ENCODE measurements around the gene CACNA1G.

CACNA1G gene

DNA sequence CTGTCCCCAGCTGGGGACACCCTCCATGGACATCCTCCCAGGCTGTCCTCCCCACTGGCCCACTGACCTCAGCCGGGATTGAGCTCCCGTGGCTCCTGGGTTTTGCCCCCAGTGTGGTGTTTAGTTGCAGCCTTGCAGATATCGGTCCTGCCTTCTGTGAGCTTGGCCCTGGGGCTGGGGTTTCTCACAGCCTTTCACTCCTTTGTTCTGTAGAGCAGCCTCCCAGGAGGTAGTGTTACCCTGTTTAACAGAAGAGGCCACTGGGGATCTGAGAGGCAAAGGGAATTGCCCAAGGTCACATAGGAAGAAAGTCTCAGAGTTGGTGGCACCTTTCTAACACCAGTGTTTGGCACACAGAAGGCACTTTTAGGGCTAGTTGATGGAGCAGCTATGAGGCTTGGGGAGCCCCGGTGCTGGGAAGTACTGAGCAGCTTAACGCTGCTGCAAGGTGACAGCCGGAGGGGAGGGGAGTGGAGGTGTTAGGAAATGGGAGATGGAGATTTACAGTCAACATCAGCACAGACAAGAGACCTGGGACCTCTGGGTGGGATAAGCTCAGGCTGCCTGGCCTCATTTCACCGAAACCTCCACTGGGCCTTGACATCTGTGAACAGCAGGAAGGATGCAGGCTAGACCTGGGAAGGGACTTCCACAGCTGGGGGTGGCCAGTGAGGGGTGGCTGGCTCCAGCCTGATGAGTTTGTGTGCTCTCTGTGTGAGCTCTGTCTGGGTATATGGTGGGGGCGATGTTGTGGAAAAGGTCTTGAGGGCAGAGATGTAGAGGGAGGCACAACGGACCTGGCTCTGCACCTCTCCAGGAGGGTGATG, 26.1 kb downstream of the CACNA1G start:
- DNase-seq (ENCODE audit: low read depth in 4 of 4, low spot score in 1 of 4), result no peak

DNA sequence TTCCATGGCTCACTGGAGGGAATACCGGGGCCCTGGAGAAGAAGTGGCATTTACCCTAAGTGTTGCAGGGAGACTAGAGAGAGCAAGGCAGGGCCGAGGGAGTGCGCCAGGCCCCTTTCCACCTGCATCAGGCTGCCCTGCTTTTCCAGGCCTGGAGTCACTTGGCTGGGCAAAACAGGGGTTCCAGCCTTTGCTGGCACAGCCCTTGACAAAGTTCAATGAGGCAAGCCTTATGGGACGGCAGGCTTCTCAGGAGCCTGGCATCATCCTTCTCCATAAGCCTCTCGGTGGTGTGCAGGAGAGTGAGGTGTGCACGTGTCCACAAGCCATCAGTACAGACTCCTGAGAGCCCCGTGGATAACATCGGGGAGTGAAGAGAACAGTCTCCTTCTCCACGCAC, 27.1 kb downstream of the CACNA1G start:
- DNase-seq (ENCODE audit: low read depth in 4 of 4, low spot score in 1 of 4), result no peak

DNA sequence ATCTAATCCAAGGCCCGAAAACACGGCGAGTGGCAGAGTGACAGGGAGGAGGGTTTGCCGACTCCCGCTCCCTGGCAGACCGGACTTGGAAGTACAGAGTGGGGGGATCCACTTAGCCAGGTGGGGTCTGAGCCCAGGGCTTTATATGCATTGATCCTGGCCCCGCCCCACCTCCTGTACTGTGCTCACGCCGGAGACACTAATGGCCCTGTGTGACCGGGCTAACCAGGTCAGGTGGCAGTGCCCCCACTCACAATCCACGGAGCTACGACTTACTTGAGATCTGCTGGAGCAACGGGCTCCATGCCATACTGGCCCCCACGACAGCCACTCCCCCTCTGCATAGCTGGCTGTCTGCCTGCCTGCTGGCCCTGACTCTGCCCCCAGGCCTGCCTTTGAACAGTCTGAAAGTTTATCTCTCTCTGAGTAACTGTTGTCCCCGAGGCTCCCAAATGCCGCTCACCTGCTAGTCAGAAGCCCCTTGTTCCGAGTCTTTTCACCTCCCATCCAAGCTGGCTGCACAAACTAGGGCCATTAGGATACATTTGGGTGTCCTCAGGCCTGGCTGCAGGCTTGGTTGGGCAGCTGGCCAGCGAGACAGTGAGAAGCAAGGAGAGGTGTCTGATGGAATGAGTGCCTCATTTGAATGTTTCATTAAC, 28.0 kb downstream of the CACNA1G start:
- DNase-seq (ENCODE audit: low read depth in 4 of 4, low spot score in 1 of 4), result no peak

DNA sequence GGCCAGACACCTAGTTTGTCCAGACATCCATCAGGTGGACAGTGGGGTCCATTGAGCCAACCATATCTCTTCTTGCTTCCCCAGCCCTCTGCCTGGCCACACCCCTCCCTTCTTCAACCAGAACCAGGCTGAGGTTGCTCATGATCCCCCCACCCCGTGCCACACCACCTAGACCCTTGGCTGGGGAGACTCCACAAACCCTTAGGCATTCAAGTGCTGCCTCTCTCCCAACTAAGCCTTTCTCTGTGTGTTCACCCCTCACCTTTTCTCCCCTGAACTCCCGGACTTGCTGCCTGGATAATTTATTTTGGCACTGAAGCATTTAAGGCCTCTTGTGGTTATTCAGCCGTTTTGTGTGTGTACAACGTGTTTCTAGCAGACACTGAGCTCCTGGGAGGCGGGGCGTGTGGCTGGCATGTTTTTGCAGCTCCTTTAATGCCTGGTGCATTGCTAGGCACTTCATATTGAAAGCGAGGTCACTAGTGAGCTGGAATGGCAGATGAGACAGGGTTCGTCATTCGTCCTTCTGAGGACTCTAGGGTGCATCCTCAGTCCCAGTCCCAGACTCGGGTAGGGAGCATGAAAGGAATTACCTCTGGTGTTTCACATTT, 28.7 kb downstream of the CACNA1G start:
- DNase-seq (ENCODE audit: low read depth in 4 of 4, low spot score in 1 of 4), result no peak

DNA sequence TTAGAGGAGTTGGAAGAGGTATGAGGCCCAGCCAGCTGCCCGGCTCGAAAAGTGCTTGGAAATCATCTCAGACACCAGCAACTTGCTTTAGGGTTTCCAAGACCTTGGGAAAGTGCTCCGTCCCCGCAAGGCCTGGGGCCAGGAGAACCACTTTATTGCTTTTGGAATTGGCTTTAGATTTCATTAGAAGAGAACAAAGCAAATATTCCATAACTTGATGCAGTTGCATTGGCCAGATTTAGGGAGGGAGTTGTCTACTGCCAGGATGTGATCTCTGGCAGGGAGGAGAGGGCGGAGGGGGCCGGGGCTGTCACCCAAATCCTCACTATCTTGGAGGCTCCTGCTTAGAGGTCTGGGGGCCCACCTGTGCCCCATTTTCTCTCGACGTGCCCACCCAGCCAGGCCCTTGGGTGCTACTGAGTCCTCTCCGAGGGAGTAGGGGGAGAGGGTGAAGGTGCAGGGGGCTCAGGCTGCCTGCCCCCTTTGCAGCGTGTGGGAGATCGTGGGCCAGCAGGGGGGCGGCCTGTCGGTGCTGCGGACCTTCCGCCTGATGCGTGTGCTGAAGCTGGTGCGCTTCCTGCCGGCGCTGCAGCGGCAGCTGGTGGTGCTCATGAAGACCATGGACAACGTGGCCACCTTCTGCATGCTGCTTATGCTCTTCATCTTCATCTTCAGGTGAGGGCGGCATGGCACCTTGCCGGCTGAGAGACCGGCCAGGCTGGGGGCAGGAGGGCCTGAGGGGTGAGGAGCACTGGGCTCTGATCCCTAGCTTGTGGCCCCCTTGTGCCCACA, 30.6 kb downstream of the CACNA1G start:
- no peak for DNase-seq (ENCODE audit: low read depth in 4 of 4, low spot score in 1 of 4)

DNA sequence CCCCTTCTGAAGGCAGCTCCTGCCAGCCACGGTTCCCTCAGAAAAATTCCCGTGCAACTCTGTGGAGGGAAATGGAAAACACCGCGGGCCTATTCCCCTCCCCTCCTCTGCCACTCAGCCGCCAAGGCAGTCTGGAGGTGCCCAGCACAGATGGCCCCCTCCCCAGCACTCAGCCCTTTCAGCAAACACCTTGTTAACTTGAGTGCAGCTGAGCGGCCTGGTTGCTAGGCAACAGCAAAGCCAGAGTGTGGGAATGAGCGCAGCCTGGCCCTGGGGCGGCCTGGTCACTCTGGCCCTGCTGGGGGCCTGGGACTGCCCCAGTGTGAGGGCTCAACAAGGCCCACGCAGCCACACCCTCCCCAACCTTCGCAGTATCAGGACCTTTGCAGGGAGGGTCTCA, 32.8 kb downstream of the CACNA1G start:
- no peak for DNase-seq (ENCODE audit: low read depth in 4 of 4, low spot score in 1 of 4)

DNA sequence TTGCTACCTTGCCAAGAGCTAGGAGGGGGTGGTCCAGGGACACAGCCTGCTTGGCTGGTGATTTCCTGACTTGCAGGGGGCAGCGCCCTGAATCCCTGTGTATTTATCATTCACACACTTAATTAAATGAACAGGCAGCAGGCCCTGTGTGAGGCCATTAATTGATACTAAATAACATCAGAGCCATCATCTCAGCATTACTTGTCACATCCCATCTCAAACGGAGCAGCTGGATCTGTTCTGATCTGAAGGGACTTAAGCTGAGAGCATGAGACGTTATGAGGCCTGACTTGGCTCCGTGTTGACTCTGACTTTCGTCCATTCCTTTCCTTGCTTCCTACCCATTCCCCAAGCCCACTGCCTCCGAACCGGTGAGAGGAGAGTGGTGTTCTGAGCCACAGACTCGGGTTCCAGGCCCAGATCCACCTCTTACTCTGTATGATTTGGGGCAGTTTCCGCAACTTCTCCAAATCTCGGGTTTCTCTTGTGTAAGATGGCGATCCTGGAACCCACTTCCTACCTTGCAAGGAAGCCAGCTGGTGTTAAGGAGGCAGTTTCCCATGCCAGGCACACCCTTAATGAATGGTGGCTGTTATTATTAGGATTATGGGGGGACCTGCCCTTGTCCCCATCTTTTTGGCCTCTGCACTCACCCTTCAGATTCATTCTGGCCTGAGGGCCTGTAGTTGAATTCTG, 33.8 kb downstream of the CACNA1G start:
- DNase-seq (ENCODE audit: low read depth in 4 of 4, low spot score in 1 of 4), result no peak

DNA sequence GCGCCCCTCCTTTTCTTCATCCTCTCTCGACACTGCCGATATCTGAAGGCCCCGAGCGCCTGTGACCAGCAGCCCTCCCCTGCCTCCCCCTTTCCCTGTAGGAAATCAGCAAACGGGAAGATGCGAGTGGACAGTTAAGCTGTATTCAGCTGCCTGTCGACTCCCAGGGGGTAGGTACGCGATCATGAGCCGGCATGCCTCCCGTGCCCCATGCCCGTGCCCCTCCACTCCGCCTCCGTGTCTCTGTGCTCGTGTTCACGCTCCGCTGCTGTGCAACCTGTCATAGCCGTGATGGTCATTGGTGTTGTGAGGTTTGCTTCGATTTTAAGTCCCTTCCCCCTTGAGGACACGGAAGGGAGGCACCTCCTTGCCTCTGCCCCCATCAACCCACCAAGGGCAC, 34.4 kb downstream of the CACNA1G start:
- DNase-seq (ENCODE audit: low read depth in 4 of 4, low spot score in 1 of 4), result no peak

DNA sequence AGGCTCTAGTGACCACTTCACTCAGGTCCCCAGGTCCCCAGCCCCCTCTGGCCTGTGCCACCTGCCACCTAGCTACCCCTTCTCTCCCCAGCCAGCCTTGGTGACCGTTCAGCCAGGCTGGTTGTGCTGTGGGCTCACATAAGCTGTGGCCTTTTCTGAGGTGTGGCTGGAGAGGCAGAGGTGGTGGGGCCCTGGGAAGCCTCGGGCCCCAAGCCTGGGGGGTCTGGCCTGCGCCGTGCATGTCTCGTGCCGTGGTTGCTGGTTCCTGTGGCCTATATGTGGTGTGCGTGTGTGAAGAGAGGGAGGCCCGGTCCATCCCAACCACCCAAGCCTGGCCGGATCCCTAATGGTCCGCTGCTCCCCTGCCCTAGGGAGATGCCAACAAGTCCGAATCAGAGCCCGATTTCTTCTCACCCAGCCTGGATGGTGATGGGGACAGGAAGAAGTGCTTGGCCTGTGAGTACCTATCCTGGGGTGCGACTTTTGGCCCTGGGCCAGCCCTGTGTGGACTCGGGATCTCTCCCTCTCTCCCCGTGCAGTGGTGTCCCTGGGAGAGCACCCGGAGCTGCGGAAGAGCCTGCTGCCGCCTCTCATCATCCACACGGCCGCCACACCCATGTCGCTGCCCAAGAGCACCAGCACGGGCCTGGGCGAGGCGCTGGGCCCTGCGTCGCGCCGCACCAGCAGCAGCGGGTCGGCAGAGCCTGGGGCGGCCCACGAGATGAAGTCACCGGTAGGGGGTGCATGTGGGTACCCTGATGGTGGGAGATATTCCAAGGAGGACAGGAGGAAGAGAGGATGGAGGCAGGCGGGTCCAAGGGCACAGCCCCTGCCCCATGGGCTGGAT, 35.9 kb downstream of the CACNA1G start:
- DNase-seq (ENCODE audit: low read depth in 4 of 4, low spot score in 1 of 4), result no peak

DNA sequence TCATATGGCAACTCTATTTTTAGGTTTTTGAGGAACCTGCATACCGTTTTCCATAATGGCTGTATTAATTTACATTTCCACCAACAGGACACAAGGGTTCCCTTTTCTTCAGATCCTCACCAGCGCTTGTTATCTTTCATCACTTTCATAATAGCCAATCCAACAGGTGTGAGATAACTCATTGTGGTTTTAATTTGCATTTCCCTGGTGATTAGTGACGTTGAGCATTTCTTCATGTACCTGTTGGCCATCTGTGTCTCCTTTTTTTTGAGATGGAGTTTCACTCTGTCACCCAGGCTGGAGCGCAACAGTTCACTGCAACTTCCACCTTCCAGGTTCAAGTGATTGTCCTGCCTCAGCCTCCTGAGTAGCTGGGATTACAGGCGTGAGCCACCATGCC, 38.0 kb downstream of the CACNA1G start:
- no peak for DNase-seq (ENCODE audit: low read depth in 4 of 4, low spot score in 1 of 4)

DNA sequence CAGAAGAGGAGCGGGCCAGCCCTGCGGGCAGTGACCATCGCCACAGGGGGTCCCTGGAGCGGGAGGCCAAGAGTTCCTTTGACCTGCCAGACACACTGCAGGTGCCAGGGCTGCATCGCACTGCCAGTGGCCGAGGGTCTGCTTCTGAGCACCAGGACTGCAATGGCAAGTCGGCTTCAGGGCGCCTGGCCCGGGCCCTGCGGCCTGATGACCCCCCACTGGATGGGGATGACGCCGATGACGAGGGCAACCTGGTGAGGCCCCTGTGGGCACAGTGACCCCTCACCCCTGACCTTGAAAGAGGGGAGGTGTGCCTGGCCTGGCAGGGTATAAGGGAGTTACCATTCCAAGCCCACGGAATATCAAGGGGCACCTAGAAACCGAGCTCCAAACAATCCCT, 39.1 kb downstream of the CACNA1G start:
- DNase-seq (ENCODE audit: low read depth in 4 of 4, low spot score in 1 of 4), result no peak

DNA sequence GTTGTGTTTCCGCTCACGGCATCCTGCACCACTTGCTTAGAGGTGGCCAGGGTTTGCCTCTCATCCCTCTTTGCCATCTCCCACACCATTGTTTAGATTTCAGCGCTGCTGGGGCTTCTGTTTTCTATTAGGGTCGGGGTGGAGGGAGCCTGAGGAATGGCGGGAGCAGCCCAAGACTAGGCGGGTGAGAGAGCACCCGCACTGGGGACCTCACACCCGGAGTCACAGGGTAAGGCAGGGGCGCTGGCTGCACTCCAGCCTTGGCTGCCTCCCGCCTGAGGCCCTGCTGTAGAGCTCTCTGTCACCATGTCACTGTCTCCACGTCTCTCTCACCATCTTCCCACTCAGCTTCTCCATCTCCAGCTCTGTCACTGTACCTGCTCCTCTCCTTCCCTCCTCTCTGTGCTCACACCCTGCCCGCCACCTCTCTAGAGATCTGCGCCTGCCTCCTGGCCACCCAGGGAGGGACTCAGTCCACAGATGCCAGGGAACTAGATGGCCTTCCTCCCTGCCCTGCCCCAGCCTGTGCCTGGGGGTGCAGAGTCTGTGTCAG, 41.4 kb downstream of the CACNA1G start:
- no peak for DNase-seq (ENCODE audit: low read depth in 4 of 4, low spot score in 1 of 4)

DNA sequence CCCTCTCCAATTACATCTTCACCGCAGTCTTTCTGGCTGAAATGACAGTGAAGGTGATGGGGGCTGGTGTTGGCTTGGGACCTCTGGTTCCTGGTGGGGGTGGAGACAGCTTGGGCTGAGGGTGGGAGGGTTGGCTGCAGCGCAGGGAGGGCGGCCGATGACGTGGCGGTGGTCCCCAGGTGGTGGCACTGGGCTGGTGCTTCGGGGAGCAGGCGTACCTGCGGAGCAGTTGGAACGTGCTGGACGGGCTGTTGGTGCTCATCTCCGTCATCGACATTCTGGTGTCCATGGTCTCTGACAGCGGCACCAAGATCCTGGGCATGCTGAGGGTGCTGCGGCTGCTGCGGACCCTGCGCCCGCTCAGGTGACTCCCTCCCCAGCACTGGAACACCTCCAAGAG, 42.3 kb downstream of the CACNA1G start:
- DNase-seq (ENCODE audit: low read depth in 4 of 4, low spot score in 1 of 4), result no peak

DNA sequence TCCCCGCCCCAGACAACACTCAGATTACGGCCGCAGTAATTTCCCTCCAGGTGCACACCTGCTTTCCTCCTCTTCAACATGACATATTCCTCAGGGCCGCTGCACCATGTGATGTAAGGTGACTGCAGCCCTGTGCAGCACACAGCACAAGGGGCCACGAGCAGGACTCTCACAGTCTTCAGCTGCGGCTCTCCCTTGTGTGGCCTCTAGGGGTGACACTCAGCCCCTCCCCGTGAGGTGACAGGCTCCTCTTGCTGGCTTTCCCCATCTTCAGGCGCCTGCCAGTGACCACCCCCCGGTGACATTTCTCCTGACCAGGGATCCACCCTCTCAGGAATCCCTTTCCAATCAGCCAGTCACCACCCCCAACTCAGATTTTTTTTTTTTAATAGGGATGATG, 42.8 kb downstream of the CACNA1G start:
- DNase-seq (ENCODE audit: low read depth in 4 of 4, low spot score in 1 of 4), result no peak

DNA sequence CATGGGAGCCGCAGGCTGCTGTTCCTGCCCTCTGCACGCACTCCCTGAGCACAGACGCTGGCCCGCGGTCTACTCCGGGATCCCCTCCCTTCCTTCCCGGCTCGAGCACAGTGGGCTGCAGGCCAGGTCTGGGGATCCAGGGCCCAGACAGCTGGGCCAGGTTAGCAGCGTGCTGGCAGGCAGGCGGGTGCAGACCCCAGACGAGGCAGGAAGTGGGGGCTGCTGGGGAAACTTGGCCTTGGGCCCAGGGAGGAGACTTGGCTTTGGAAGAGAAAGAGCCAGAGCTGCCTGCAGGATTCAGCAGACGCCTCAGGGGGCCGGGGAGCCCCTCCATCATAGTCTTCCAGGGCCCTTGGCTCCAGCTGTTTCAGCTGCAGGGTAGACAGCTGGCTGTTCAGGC, 44.0 kb downstream of the CACNA1G start:
- DNase-seq (ENCODE audit: low read depth in 4 of 4, low spot score in 1 of 4), result no peak

DNA sequence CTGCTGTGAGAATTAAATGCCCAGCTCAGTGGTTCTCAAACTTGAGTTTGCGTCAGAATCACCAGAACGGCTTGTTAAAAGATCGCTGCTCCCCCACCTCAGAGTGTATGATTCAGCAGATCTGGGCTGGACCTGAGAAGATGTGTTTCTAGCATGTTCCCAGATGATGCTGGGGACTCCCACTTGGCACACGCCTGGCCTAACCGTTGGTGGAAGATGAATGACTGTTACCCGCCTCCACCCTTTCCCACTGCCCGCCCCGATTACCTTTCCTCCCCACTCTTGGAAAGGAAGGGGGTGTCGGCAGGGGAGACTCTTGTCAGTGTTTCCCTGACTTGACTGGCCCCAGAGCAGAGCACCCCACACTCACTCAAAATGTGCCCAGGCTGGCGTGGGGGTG, 44.9 kb downstream of the CACNA1G start:
- DNase-seq (ENCODE audit: low read depth in 4 of 4, low spot score in 1 of 4), result no peak

DNA sequence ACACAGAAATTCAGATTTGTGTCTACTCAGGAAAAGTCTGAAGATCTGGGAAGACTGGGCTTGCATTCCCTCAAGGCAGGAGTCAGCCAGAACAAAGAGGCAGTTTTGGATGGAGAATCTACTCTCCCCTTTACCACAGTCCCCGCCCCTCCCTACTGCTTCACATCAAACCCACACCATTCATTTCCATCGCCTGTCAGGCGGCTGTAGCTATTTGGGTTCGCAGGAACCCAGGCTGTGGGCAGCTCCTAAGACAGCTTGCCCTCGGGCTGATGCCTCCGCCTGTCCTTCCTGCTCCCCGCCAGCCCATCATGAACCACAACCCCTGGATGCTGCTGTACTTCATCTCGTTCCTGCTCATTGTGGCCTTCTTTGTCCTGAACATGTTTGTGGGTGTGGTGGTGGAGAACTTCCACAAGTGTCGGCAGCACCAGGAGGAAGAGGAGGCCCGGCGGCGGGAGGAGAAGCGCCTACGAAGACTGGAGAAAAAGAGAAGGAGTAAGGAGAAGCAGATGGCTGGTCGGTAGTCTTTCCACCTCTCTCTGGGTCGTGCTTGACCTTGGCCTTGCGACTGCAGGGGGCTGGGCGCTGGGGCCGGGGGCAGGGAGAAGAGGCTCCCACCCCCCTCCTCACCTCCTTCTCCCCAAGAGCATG, 47.1 kb downstream of the CACNA1G start:
- DNase-seq (ENCODE audit: low read depth in 4 of 4, low spot score in 1 of 4), result no peak

DNA sequence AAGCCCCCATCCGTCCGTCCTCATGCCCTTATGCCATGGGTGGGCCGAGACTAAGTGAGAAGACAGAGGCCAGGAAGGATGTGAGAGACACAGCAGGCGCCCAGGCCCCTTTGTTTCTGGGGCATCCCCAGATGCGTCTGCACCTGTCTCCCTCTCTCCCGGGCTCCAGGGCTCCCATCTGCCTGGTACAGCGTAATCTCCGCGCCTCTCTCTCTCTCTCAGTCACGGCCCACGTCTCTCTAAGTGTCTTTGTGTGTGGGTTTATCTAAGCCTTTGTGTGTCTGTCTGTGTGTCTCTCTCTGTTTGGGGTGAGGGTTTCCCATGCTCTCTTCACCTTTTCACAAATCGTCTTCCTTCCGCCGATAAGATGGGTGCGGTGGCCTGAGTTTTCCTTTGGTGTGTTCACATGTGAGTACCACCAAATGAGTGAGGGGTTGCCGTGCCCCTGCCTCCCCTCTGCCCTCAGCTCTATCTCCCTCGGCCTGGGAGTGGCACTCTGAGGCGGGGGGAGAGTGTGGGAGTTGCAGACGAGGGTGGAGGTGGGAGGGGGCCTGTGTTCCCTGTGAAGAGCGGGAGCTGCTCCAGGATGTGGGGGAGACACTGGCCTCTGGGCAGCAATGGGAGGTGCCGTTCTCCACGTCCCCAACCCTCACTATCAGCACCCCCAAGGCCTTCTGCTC, 48.3 kb downstream of the CACNA1G start:
- no peak for DNase-seq (ENCODE audit: low read depth in 4 of 4, low spot score in 1 of 4)

Measured in stimulated activated CD4-positive, alpha-beta T cell treated with anti-CD3 and anti-CD28 coated beads, Interleukin-1b, Interleukin-23, amount 100 ng/mL, for 24 hours (primary cell).